H1 (cell line): Measurements from ENCODE around the gene DUS1L. TPM values are rescaled to one million over a fixed set of nuclear protein-coding genes. Genes with fewer than 3 reads are reported as not detected.

ENCODE experiments used
- EGR1 ChIP-seq: IDR thresholded peaks from 2 replicates; pipeline ENCODE4 v1.6.1; 2011; ENCODE audit warnings: low read depth, low read length, borderline replicate concordance
- GABPA ChIP-seq: IDR thresholded peaks from 2 replicates; pipeline ENCODE4 v1.6.1; 2011; ENCODE audit warnings: mild to moderate bottlenecking, low read length, moderate library complexity, borderline replicate concordance; ENCODE audit not compliant: insufficient read depth
- HDAC6 ChIP-seq: IDR thresholded peaks from one replicate; pipeline ENCODE4 v1.7.1; 2012; ENCODE audit warnings: low read depth, mild to moderate bottlenecking, inconsistent platforms, low read length, moderate library complexity
- KDM5A ChIP-seq: fragments of 200-600 bp; IDR thresholded peaks from 2 replicates; pipeline ENCODE4 v1.7.1; 2012; ENCODE audit warnings: mild to moderate bottlenecking, low read length, inconsistent platforms, mixed read lengths
- MAX ChIP-seq: IDR thresholded peaks from 2 replicates; pipeline ENCODE4 v1.6.1; 2012; ENCODE audit warnings: inconsistent platforms
- RNF2 ChIP-seq: fragments of 200-900, 300-1000 bp; sonication (generic); IDR thresholded peaks from 2 replicates; pipeline ENCODE4 v1.7.1; 2016; ENCODE audit warnings: borderline replicate concordance, low read depth, mild to moderate bottlenecking, antibody characterized with exemption, low read length; ENCODE audit not compliant: poor library complexity, severe bottlenecking; ENCODE audit errors: missing control alignments
- SIN3A ChIP-seq, 2 experiments: IDR thresholded peaks in 1 of 2; conservative IDR thresholded peaks in 1 of 2; 2 replicates each; pipeline ENCODE4 v1.6.1; 2011 to 2012; ENCODE audit warnings: low read length in 2 of 2, improper control_type of control experiment in 1 of 2, low read depth in 1 of 2, mild to moderate bottlenecking in 1 of 2
- SP1 ChIP-seq: IDR thresholded peaks from 2 replicates; pipeline ENCODE4 v1.6.1; 2011; ENCODE audit warnings: low read depth, low read length
- polyA plus RNA-seq, 7 experiments: library from polyadenylated mRNA; depleted of rRNA in 3 of 7; stranded (reverse) in 5 of 7; unstranded in 2 of 7; fragments of >200 nt in 5 of 7; fragments of 200-250 nt in 2 of 7; gene quantifications; 1 replicate in 5 of 7; 2 replicates in 1 of 7; 4 replicates in 1 of 7; pipeline versions ENCODE4 v1.2.1 to v1.2.3, GENCODE V29; 2011 to 2013; ENCODE audit warnings: missing spikeins in 2 of 7, mixed read lengths in 2 of 7
- total RNA-seq: library from RNA; stranded (reverse); fragmentation: NEBNext Ultra II Directional; extraction: Animal tissue kit (Norgen Biotek cat#: 25700); gene quantifications from 2 replicates; pipeline ENCODE4 v1.2.1, GENCODE V29; 2021
- TF ChIP-seq, protein P1 (sequence below): IDR thresholded peaks from 2 replicates; pipeline ENCODE4 v1.6.1; 2012; ENCODE audit warnings: low read length, inconsistent platforms

Gene DUS1L
- total and polyA plus RNA-seq, 2 of the 8 experiments (the other 6 are each of a cell fraction or from before 2014, with no cell fraction given): 34.5 to 69.1 TPM

DNA sequence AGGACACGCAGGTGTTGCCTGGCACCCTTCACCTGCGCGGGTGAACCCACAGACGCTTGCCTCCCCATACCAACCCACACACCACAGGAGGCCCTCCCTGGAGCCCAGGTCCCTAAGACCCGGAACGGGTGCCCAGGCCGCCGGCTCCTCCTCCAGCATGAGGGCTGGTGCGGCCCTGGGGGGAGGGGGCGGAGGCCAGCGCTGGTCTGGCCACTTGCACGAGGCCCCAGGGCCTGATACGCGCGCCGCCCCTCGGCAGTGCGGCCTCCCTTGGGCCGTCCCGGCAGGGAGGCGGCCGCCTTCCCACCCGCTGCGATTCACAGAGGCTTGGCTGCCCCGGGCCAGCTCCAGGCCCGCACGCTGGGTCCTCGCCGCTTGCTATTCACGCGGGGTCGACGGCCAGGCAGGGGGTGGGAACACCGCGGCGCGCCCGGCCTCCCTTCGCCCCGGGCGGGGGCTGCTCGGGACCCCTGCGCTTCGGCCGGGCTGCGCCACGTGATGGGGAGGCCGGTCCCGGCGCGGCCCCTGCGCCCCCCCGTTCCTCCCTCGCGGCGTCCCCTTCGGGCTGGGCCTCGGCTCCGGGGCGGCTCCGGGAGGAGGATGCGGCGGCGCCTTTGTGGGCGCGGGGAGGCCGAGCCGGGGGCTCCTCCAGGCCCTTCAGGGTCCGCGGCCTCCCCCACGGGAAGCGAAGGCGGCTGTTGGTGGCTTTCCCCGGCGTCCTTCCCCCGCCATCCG is 31.7 kb upstream of the DUS1L start (continued):
- TF ChIP-seq GABPA (0 out of 2 replicates have a peak, but pooled peaks have one; percentile 61), EGR1 (no peak), RNF2 (no peak), SP1 (no peak), KDM5A (no peak), SIN3A (conservative IDR thresholded peaks at IDR 0.05 in 1 of 2, IDR thresholded peaks at IDR 0.05 in 1 of 2; ENCODE audit: low read depth in 1 of 2, low read length in 2 of 2) (no peak), HDAC6 (no peak), MAX (peak; percentile 49)
- TF ChIP-seq, protein P1, sequence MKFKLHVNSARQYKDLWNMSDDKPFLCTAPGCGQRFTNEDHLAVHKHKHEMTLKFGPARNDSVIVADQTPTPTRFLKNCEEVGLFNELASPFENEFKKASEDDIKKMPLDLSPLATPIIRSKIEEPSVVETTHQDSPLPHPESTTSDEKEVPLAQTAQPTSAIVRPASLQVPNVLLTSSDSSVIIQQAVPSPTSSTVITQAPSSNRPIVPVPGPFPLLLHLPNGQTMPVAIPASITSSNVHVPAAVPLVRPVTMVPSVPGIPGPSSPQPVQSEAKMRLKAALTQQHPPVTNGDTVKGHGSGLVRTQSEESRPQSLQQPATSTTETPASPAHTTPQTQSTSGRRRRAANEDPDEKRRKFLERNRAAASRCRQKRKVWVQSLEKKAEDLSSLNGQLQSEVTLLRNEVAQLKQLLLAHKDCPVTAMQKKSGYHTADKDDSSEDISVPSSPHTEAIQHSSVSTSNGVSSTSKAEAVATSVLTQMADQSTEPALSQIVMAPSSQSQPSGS: no peak
